D721Med (cell line): ENCODE data around the gene TNIK.
A peak's percentile ranks its signal among the peaks of the same experiment; 100 is the strongest.

Experiments
- DNase-seq: peaks from one replicate; pipeline ENCODE4 v3.0.0; 2011; ENCODE audit warnings: low spot score; ENCODE audit not compliant: insufficient read length
- FAIRE-seq: peaks from 2 replicates; lab custom pipeline; 2011; peaks lifted over from hg19 to GRCh38; lab: Jason Lieb, UNC
- TF ChIP-seq, protein P1 (sequence below): IDR thresholded peaks from 2 replicates; pipeline ENCODE4 v1.5.1; 2012; ENCODE audit warnings: mild to moderate bottlenecking, control low read depth; ENCODE audit not compliant: insufficient read depth; ENCODE audit errors: missing control alignments

Gene TNIK

DNA sequence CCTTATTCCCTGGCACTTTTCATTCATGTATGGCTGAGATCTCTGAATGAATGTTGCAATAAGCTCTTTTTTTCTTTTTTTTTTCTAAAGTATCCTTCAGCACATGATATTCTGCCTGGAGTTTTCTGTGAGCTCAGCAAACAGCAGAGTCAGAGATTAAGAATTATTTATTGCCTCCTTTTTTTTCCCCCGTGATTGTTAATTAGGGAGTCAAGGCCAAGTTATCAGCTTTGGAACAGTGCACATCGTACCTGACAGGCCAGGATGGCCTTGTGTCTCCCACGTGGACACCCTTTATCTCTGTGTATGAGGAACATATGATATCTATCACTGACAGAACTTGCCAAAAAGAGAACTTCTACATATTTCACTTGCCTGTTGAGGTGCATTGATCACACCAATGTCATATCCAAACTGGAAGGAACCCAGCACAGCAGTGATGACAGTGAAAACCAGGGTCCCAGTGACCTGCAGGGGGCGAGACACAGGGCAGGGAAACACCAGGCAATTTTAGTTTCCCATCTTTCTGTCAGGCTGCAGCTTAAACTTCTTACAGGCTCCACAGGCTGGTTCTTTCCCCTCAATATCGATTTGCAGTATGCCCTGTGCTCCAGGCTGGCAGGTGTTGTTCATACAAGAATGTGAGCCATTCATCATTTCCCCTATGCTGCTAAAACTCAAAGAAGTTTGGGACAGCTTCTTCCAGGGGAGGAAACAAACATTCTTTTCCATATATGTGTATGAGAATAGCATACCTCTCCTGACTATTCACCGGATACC is 441.9 kb downstream of the TNIK start:
- FAIRE-seq (no peak), DNase-seq (no peak)
- TF ChIP-seq, protein P1, sequence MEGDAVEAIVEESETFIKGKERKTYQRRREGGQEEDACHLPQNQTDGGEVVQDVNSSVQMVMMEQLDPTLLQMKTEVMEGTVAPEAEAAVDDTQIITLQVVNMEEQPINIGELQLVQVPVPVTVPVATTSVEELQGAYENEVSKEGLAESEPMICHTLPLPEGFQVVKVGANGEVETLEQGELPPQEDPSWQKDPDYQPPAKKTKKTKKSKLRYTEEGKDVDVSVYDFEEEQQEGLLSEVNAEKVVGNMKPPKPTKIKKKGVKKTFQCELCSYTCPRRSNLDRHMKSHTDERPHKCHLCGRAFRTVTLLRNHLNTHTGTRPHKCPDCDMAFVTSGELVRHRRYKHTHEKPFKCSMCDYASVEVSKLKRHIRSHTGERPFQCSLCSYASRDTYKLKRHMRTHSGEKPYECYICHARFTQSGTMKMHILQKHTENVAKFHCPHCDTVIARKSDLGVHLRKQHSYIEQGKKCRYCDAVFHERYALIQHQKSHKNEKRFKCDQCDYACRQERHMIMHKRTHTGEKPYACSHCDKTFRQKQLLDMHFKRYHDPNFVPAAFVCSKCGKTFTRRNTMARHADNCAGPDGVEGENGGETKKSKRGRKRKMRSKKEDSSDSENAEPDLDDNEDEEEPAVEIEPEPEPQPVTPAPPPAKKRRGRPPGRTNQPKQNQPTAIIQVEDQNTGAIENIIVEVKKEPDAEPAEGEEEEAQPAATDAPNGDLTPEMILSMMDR = peak; percentile 8

DNA sequence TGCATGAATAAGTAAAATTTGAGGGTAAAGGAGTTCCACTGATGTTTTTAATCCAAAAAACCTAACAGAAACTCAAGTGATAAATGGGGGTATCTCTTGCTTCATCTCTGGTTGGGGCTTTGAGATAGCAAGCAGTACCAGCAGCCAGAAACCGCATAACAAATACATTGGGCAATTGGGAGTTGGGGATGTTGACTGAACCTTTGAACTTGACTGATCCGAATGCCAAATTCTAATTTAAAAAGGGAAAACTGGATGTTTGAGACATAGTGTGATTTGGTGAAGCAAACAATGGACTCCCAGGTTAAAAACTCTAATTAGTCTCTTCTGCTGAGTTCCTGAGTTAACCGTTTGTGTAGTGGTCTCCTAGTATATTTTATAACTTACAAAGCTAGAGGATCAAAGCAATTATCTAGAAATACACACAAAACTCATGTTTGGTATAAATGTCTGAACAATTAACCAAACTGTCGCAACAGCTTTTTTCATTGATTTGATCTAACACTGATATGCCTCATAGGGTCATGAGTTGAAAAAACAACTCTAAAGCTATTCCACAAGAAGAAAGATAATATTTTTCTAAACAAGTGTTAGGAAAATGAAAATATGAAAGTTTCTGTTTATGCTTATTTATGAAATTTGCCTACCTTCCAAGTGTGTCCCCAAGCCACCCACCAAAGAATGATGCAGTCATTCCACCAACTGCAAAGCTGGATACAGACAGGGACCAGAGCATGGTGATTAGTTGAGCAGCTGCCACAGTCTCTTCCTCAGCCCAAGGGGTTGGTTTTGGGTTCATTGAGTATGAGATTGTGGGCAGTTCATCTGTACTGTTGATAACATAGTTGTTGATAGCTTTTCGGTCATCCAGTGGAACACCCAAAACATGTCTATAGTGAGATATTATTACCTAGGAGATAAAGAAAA is 446.1 kb downstream of the TNIK start:
- DNase-seq = no peak
- TF ChIP-seq, protein P1 = no peak
- no peak for FAIRE-seq

DNA sequence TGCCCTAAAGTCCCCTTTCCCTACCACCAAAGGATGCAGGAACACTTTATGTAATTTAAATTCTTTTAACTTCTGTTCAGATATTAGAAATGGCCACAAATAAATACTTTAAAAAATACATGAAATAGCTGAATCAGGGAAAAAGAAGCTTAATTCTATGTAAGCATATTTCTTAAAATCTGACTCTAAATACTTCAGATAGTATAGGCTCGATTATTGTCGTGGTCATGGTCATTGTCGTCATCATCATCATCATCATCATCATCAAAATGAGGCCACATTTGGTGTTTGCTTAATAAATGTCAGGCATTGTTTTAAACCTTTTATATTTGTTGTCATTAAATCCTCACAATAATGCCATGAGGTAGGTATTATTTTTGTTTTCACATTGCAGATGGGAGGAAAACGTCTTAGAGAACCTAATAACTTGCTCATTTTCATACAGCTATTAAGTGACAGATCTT is 448.3 kb downstream of the TNIK start:
- DNase-seq = no peak
- TF ChIP-seq, protein P1 = no peak
- no peak for FAIRE-seq
